RKO (cell line): ENCODE data around the gene PARP12.
"Not testable (repeated sequence)": the region's sequence is repeated elsewhere in the genome, so short reads cannot be mapped to it uniquely, and the experiment has no call there.

Experiments used
- DNase-seq: peaks from one replicate; pipeline ENCODE4 v3.0.0-alpha.2; 2016; ENCODE audit warnings: low spot score

The PARP12 gene, protein sequence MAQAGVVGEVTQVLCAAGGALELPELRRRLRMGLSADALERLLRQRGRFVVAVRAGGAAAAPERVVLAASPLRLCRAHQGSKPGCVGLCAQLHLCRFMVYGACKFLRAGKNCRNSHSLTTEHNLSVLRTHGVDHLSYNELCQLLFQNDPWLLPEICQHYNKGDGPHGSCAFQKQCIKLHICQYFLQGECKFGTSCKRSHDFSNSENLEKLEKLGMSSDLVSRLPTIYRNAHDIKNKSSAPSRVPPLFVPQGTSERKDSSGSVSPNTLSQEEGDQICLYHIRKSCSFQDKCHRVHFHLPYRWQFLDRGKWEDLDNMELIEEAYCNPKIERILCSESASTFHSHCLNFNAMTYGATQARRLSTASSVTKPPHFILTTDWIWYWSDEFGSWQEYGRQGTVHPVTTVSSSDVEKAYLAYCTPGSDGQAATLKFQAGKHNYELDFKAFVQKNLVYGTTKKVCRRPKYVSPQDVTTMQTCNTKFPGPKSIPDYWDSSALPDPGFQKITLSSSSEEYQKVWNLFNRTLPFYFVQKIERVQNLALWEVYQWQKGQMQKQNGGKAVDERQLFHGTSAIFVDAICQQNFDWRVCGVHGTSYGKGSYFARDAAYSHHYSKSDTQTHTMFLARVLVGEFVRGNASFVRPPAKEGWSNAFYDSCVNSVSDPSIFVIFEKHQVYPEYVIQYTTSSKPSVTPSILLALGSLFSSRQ

DNA sequence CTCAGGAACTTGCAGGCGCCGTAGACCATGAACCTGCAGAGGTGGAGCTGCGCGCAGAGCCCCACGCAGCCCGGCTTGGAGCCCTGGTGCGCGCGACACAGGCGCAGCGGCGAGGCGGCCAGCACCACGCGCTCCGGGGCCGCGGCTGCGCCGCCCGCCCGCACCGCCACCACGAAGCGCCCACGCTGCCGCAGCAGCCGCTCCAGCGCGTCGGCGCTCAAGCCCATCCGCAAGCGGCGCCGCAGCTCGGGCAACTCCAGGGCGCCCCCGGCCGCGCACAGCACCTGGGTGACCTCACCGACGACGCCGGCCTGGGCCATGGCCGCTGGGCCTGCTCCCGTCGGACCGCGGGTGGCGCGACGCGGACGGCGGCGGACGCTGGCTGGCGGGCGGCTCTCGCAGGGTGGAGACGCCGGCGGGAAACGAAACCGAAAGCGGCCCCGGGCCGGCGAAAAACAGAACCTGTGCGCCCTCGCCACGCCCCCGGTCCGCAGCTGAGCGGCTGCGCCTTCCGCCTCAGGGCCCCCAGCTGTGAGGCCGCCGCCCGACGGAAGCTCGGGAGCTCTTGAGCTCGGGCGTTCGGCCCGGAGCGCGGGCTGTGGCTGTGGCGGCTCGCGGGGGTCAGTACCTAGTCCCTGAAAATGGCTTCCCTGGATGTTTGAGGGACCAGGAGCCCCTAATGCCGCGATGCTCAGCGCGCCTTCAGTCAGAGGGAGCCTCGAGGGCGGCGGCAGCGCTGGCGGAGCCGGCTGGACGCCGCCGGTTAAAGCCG is at the start of gene PARP12:
Gene PARP12 (minus strand): TSS at position 424 of the 772 bp plus-strand sequence. CDS start 104 bp downstream, at position 320.
- peak; percentile 89 for DNase-seq

DNA sequence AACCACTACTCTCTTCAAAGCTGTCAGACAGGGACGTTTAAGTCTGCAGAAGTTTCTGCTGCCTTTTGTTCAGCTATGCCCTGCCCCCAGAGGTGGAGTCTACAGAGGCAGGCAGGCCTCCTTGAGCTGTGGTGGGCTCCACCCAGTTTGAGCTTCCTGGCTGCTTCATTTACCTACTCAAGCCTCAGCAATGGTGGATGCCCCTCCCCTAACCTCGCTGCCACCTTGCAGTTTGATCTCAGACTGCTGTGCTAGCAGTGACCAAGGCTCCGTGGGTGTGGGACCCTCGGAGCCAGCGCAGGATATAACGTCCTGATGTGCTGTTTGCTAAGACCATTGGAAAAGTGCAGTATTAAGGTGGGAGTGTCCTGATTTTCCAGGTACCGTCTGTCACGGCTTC is 46.0 kb upstream of the PARP12 start:
- DNase-seq, result not testable (repeated sequence)

DNA sequence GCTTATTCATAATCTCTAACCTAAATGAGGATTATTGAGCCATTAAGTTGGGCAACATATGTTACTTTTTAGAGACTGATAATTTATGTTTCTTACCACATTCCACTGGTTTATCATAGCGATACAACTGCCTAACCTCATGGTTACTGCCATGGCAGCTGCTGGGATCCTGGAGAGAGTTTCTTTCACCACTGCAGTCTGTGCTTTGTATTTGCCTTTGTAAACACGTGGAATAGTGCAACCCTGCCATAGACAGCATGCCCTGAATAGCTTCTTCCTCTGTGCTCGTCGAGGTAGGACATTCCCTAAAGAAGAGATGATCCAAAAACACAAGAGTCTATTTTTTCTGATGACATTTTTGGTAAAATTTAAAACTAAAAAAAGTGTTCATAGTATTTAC is 33.7 kb upstream of the PARP12 start:
- no peak for DNase-seq

DNA sequence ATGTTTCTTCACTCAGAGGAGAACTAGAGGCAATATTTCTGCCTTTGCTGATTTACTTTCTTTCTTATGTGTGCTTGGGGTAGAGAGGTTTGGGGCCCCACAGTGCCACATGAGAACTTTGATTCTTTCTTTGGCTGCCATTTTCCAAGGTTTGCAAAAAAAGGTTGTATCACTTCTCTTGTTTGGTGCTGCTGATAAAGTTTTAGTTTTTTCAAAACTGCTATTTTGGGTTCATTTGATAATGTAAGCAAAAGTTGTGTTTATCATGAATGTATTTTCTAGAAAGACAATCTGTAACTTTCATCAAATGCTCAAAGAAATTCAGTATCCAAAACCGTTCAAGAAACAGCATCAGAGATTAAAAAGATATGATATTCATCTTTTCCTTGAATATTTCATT is 30.6 kb upstream of the PARP12 start:
- no peak for DNase-seq

DNA sequence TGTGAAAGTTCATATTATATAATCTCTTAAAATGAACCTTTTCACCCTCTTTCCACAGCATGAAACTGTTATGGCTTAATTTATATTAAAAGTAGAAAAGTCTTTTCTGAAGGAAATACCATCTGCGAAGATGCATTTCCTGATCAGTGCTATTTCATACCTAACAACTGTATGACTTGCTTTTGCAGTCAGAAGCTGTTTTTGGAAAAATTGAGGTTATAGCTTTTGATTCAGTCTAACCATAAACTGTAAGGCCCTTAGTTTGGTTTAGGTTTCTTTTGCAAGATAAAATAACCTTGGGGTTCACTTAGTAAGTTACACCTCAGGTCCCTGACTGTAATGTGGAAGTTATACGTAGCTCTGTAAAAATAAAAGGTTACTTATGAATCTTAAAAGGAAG is 22.7 kb upstream of the PARP12 start:
- DNase-seq, result no peak

DNA sequence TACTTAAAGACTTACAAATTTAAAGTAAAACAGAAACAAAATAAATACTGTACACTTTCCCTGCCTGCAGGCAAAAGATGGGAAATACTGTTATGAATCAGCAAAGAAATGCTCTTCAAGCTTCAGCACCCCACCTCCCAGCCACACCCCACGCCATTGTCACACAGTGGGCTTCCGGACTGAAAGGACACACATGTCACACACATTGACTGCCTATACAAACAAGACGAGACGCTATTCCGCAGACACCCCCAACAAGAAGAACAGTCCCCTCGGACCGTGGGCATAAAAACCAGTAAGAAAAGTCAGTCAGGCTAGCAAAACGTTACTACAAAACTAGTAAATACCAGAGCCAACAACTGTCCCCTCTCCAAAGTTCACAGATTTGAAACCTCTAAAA is 22.2 kb upstream of the PARP12 start:
- DNase-seq, result no peak

DNA sequence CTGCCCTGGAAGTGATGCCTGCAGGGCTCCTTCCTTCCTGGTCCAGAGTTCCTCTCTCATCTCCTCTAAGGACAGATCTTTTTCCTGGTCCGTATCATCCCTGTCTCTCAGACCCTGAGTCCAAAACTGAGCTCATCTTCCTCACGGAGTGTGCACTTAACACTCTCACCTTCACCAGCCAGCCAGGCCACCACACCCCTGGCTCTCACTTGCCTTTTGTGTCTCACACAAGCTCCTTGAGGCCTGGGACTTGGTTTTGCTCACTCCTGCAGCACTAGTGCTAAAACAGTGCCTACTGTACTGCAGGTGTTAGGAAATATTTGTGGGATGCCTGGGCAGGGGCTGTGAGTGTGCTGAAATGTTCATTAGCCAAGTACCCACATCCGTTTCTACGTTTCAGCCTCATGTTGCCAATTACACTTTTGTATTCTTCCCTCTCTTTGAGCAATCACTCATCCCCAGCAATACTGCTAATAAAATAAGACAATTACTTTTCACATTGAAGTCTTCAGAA is 21.4 kb upstream of the PARP12 start:
- no peak for DNase-seq

DNA sequence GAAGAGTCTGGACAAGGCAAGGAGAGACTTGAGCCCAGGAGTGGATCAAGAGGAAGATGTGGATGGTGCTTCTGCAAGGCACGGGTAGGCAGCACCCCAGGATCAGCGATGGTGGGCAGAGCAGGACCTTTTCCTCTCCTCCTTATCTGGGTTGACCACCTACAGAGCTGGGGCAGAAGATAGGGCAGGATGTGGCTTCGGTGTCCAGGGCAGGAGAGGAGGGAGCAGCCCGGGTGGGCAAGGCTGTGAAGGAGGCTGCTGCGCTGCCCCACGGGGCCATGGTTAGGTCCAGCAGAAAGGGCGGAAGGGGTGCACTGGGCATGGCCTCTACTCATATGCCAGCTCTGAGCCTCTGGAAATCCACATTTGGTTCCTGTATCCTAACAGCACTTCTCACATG is 20.0 kb upstream of the PARP12 start:
- DNase-seq, result no peak

DNA sequence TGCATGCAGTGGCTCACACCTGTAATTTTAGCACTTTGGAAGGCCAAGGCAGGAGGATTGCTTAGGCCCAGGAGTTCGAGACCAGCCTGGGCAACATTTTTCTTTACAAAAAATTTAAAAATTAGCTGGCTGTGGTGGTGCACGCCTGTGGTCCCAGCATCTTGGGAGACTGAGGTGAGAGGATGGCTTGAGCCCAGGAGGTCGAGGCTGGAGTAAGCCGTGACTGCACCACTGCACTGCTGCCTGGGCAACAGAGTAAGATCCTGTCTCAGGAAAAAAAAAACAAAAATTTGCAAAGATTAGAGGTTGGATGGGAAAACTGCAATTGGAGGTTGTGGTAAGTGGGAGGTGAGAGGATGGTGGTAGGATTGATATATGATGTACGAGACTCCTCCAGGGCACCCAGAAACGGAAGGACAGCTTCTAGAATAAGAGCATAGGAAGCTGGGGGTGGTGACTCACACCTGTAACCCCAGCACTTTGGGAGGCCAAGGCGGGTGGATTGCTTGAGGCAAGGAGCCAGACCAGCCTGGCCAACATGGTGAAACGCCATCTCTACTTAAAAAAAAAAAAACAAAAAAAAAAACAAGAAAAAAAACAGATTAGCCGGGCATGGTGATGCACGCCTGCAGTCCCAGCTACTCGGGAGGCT is 19.1 kb upstream of the PARP12 start:
- no peak for DNase-seq

DNA sequence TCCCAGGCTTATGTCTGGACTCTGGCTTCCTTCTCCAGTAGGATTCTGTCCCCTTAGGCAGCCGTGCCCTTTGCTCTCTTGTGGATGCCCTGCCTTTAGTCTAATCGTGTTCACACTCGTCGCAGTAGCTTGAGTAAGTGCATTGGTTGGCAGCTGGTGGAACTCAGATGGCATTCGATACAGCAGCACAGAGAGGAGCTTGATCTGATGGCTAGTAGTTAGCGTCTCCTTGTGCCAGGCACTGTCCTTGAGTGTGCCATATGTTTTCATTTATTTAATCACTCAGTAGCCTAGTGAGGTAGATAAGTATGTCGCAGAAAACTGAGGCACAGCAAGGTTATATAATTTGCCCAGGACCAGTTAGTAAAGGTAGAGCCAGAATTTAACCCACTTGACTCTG is 18.2 kb upstream of the PARP12 start:
- no peak for DNase-seq

DNA sequence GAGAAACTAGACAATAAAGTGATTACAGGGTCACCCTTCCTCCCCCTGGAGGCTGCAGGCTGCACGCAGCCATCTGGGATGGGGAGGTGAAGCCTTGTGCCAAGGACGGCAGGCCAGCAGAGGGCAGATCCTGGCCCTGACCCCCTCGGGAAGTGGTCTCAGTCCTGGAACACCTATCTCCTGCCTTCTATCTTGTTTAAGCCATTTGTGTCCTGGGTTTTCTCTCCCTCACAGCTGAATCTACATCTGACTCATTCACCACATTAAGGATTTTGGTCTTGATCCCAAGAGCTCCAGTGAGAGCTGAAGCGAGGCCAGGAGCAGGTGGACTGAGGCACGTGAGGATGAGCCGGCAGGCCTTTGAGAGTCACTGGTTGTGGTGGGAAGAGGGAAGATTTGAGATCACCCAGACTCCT is 16.4 kb upstream of the PARP12 start:
- DNase-seq, result peak; percentile 72

DNA sequence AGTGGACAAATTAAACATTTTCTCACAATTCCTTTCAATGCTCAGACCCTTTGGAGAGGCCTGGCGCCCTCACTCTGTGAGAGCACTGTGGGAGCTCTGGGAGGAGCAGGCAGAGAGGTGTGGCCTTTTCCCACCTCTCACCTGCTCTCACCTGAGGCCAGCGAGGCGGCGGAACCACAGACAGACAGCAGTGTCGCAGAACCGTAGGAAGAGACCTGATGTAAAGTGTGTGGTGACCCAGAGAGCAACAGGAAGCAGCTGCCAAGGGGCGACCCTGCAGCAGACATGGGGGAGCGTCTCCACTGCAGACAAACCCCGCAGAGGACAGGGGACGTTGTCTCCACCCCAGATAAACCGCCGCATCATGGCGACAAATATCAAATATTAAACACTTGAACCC is 15.6 kb upstream of the PARP12 start:
- no peak for DNase-seq

DNA sequence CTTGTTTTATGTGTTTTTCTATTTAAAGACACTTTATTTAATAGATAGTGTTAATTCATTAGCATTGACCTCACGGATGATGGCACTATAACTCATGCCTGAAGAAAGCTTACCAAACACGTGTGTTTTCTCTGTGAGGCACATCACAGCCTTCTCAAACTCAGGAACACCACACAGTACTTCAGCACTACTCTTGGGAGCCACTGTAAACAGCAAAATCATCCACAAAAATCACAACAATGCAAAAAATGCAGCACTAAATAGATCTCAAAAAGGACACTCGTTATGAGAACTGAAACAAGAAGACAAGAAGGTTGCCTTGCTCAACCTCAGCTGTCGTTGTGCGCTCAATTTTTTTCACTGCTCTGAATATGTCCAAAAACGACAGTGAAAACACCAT is 12.0 kb upstream of the PARP12 start:
- no peak for DNase-seq

DNA sequence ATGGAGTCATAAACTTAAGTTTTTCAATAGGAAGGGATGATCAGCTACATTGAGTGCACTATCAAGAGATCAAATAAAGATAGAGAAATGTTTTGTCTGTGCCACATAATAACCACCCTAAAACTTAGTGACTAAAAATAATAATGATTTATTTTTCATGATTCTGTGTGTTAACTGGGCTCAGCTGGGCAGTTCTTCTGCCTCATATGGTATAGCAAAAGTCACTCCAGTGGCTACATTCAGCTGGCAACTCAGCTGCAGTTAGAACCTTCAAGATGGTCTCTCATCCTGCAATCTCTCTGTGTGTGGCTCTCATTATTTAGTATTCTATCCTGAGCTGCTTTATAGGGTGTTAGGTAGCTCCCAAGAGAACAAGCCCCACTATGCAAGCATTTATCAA is 7.8 kb upstream of the PARP12 start:
- no peak for DNase-seq

DNA sequence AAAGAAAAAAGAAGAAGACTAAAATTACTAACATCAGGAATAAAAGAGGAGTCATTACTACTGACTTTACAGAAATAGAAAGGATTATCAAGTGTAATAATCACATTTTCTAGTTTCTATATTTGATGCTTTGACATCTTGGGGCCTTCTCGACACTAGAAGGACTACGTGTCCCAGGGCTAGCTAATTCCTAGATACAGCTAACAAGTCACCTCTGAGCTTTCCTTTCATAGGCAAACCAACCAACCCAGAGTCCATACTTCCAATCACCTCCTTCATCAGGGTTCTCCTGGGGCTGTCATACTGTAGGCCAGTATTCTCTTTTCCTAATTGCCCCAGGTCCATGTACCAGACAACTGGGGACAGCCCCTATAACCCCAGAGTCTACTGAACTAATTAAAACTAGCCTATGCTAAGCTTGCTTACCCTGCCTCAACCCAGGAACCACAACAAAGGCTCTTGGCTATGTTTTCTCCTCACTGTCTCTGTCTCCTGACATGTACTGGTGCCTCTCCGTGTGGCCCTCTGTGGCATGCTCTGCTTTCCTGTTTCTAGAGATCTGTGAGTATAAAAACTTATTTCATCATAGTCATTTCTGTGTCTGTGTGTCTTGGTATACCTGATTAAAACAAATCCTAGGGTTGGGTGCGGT is 6.7 kb upstream of the PARP12 start:
- DNase-seq, result no peak

DNA sequence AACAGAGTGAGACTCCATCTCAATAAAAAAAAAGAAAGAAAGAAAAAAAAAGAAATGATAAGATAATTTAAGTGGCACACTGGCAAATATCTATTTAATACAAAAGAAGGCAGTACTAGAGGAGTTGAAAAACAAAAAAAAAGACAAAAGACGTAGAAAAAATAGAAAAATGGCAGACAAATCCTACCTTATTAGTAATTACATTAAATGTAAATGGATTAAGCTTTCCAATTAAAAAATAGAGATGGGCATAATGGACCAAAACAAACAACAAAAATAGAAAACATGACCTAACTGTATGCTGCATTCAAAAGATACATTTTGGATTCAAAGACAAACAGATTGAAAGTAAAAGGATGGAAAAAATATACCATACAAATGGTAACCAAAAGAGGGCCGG is 5.3 kb upstream of the PARP12 start:
- no peak for DNase-seq

DNA sequence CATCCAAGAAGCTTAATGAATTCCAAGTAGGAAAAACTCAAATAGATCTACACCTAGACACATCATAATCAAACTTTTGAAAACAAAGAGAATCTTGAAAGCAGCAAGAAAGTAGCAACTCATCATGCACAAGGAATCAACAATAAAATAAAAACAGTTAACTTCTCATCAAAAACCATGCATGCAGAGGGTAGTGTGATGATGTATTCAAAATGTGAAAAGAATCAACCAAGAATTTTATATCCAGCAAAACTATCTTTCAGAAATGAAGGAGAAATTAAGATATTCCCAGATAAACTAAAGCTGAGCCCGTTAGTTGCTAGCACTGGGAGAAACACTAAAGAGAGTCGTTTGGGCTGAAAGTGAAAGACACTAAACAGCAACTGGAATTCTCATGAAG is 4.3 kb upstream of the PARP12 start:
- DNase-seq, result no peak

DNA sequence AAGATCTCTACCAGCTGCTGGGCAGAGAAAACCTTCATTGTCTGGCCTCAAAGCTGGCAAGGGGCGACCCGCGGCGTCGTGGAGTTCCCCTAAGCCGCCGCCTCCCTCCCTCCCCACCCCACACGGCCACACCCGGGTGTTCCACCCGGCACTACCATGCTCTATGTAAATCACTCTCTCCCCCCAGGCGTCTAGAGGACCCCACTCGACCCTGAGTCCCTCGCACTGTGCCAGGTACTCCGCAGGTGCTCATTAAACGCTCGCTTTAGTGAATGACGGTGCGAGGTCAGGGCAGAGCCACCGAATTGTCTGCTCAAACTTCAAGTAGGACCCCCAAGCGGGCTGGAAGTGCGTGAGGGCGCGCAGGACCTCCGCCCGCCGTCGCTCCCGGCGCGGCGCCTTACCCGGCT is 628 bp downstream of the PARP12 start:
- DNase-seq, result peak; percentile 37

DNA sequence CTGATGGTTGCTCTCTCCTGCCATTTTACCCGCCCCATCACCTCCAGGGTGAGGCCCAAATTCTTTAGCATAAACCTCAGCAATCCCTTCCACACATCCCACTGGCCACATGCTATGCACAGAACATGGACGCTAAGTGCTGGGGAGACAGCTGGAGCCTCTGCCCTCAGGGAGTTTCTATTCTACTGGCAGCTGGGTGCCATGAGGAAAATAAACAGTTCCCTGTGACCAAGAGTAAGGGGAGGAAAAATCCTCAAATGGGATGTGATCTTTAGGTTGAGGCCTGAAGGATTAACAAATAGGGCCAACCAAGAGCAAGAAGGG is 1.2 kb downstream of the PARP12 start:
- DNase-seq, result peak; percentile 19

DNA sequence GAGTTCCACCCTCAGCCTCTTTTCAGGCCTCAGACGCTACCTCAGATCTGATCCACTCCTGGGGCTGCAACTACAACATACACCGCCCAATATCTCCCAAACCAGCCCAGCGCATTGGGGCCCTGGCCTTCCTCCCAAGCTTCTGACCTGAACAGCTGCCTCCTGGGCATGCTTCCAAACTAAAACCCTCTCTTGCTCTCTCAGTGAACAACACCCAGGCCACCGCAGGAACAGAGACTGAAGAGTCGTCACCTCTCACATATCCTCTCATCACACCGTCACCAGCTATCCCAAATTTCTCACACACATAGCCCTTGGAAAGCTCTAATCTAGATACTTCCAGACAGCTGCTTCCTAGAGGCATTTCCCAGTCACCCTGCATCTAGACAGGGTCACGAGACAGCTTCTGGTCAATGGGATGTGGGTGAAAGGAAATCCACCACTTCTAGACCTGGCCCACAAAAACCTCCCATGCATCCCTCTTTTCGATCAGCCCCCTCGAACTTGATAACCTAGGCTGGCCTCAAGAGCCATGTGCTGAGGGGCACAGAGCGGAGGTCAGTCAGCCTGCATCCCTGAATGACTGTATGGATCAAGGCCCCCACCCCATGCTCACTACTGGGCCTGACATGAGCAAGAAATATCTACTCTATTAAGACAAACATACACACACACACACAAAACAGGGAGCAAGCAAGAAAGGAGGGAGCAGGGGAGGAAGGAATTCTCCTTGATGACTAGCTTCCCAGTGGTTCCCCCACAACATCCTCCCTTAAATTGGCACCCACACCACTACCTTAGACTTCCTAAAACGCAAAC is 1.8 kb downstream of the PARP12 start:
- DNase-seq, result peak; percentile 26

DNA sequence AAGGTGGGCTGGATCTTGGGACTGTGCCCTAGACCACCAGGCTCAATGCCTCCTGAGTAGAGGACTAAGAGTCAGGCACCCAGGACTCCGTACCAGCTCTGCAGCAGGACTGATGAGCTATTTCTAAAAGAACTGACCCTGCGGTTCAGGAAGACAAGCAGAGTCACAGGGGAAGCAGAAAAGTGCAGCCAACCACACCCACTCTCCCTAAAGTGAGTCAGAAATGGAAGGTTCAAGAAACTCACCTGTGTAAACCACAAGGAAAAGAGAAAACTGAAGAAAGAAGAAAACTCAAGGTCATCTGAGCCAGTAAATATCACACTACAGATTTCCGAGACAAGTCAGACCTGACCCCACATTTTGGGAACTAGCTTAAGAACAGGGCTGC is 2.5 kb downstream of the PARP12 start:
- no peak for DNase-seq
